T-cell (primary cell): ENCODE results near the gene ACSL4. TPM values are rescaled to one million over a fixed set of nuclear protein-coding genes. Genes with fewer than 3 reads are reported as not detected.
"Not testable (repeated sequence)": the region's sequence is repeated elsewhere in the genome, so short reads cannot be mapped to it uniquely, and the experiment has no call there.

Source experiments
- ATAC-seq, 4 experiments: fragments of 200-7000 bp in 3 of 4; fragments of 150-1000 bp in 1 of 4; cut with Tn5 transposase; replicated peaks in 1 of 4; 1 replicate in 3 of 4; 2 replicates in 1 of 4; pipeline ENCODE4 v1.10.0; 2021; ENCODE audit warnings: moderate library complexity in 3 of 4, mild to moderate bottlenecking in 2 of 4, moderate number of reproducible peaks in 1 of 4
- CTCF ChIA-PET, 2 donors: fragments of 300-600 bp; sonication (Branson Sonifier 250); formaldehyde crosslinking; loops; one replicate each; lab custom pipeline; 2022; ENCODE audit warnings: antibody characterized with exemption in 2 of 2; lab: Charles Lee
- POLR2A ChIA-PET, 2 donors: fragments of 300-600 bp; sonication (Branson Sonifier 250); formaldehyde crosslinking; loops; one replicate each; lab custom pipeline; 2022; ENCODE audit warnings: antibody characterized with exemption in 2 of 2; lab: Charles Lee
- DNase-seq, 35 experiments: peaks; one replicate each; pipeline versions ENCODE4 v3.0.0 to v3.0.0-alpha.2; 2013 to 2023
- H3K27ac ChIP-seq: one replicate; pipeline ENCODE4 v1.5.1; 2013; ENCODE audit warnings: low read length
- H3K27me3 ChIP-seq, 2 experiments: replicated peaks in 1 of 2; 1 replicate in 1 of 2; 2 replicates in 1 of 2; pipeline versions ENCODE4 v1.6.1 to v1.7.0; 2013; ENCODE audit warnings: low read length in 1 of 2, mixed read lengths in 1 of 2; ENCODE audit not compliant: control insufficient read depth in 2 of 2, insufficient read depth in 2 of 2; ENCODE audit errors: extremely low read depth in 1 of 2
- H3K36me3 ChIP-seq, 2 donors: 1 replicate in 1 of 2; 2 replicates in 1 of 2; pipeline versions ENCODE4 v1.6.1 to v1.7.0; 2013; ENCODE audit warnings: low read length in 1 of 2; ENCODE audit not compliant: control insufficient read depth in 2 of 2, insufficient read depth in 1 of 2; ENCODE audit errors: extremely low read depth in 1 of 2
- H3K4me1 ChIP-seq, 2 experiments: 1 replicate in 1 of 2; 2 replicates in 1 of 2; pipeline versions ENCODE4 v1.6.1 to v1.7.0; 2013; ENCODE audit warnings: low read length in 2 of 2, mixed read lengths in 1 of 2; ENCODE audit not compliant: insufficient read depth in 2 of 2, control insufficient read depth in 1 of 2; ENCODE audit errors: extremely low read depth in 1 of 2
- H3K4me3 ChIP-seq, 2 donors: 1 replicate in 1 of 2; 2 replicates in 1 of 2; pipeline versions ENCODE4 v1.5.1 to v1.7.0; 2013; ENCODE audit warnings: mild to moderate bottlenecking in 2 of 2, low read length in 1 of 2, moderate library complexity in 1 of 2; ENCODE audit not compliant: control insufficient read depth in 1 of 2; ENCODE audit errors: extremely low read depth in 1 of 2
- H3K9me3 ChIP-seq: 2 replicates; pipeline ENCODE4 v1.7.0; 2013
- H3K27ac Mint-ChIP-seq, 2 donors: one replicate each; pipeline ENCODE4 v1.8.0; 2020 to 2021; ENCODE audit warnings: mild to moderate bottlenecking in 2 of 2, mixed read lengths in 2 of 2
- H3K27me3 Mint-ChIP-seq, 2 donors: one replicate each; pipeline ENCODE4 v1.8.0; 2021 to 2022; ENCODE audit warnings: mixed read lengths in 2 of 2
- H3K36me3 Mint-ChIP-seq: one replicate; pipeline ENCODE4 v1.8.0; 2021; ENCODE audit warnings: mixed read lengths
- H3K4me1 Mint-ChIP-seq, 3 donors: one replicate each; pipeline ENCODE4 v1.8.0; 2020 to 2022; ENCODE audit warnings: mixed read lengths in 3 of 3, mild to moderate bottlenecking in 1 of 3
- H3K4me3 Mint-ChIP-seq, 3 donors: one replicate each; pipeline ENCODE4 v1.8.0; 2020 to 2022; ENCODE audit warnings: mild to moderate bottlenecking in 3 of 3, mixed read lengths in 3 of 3, moderate library complexity in 3 of 3
- H3K9me3 Mint-ChIP-seq, 3 donors: one replicate each; pipeline ENCODE4 v1.8.0; 2020 to 2022; ENCODE audit warnings: mixed read lengths in 3 of 3
- WGBS: methylation state at CpG from one replicate; pipeline ENCODE4 v1.1.5; 2013; ENCODE audit warnings: missing lambda C conversion rate; ENCODE audit not compliant: insufficient coverage; 5-methylcytosine and 5-hydroxymethylcytosine counted together
- total RNA-seq, 35 experiments: library from RNA in 6 of 35; stranded (reverse) in 6 of 35; fragments of 120-200 nt in 1 of 35; gene quantifications; one replicate each; pipeline versions ENCODE4 v1.2.1 to v1.2.4 and lab custom pipeline; 2013 to 2026

The ACSL4 gene
- total RNA-seq, 5 donors from 2014 or later (not counting 1 experiment from before 2014, with no cell fraction given): 16.0 to 27.3 (median 17.1) TPM

- CTCF ChIA-PET: no interaction called here
- WGBS: 100% methylated on average over 1 of the region's 2 CpGs
- H3K27me3 ChIP-seq: no peaks in the 10 kb centered on the region
These were observed 51.5 kb downstream of the ACSL4 start for GRCh38 chrX:109681475-109682081.

GRCh38 chrX:109679820-109680219 is 53.2 kb downstream of the ACSL4 start:
- peaks cover 27% of the 10 kb centered on the region for H3K36me3 Mint-ChIP-seq
- H3K4me1 Mint-ChIP-seq: peaks cover 2 to 5% (median 2%) of the 10 kb centered on the region in 3 donors
- DNase-seq (no peak), ATAC-seq (no peak)
- no peak overlapping the region for H3K27ac ChIP-seq
- H3K27ac Mint-ChIP-seq: no peak overlapping the region
- H3K4me3 ChIP-seq: no peak overlapping the region
- no peaks in the 10 kb centered on the region for H3K27me3 ChIP-seq
- ChIA-PET POLR2A (no interaction called here), CTCF (no interaction called here)
- H3K9me3 ChIP-seq: no peaks in the 10 kb centered on the region
- H3K36me3 ChIP-seq: peaks cover 0 to 31% of the 10 kb centered on the region in 2 donors
- H3K27me3 Mint-ChIP-seq: peaks cover 0 to 4% of the 10 kb centered on the region in 2 donors
- H3K4me1 ChIP-seq: no peaks in the 10 kb centered on the region
- H3K9me3 Mint-ChIP-seq: no peaks in the 10 kb centered on the region
- no peak overlapping the region for H3K4me3 Mint-ChIP-seq

More at GRCh38 chrX:109681475-109682081, 51.5 kb downstream of the ACSL4 start:
- H3K27me3 Mint-ChIP-seq: peaks cover 0 to 4% of the 10 kb centered on the region in 2 donors
- POLR2A ChIA-PET: interaction anchor here in 1 of 2 donors (0.6 kb wide), 1 partner anchor 222 kb away, joined by 3 read pairs; no protein-coding TSS in a partner anchor
- Histone ChIP-seq H3K4me3 (no peak overlapping the region), H3K4me1 (no peaks in the 10 kb centered on the region), H3K27ac (no peak overlapping the region), H3K36me3 (peaks cover 0 to 23% of the 10 kb centered on the region in 2 donors), H3K9me3 (no peaks in the 10 kb centered on the region)
- H3K27ac Mint-ChIP-seq: no peak overlapping the region
- H3K36me3 Mint-ChIP-seq: peaks cover 17% of the 10 kb centered on the region
- peaks cover 4 to 5% (median 5%) of the 10 kb centered on the region in 3 donors for H3K4me1 Mint-ChIP-seq
- no peaks in the 10 kb centered on the region for H3K9me3 Mint-ChIP-seq
- H3K4me3 Mint-ChIP-seq: no peak overlapping the region
- ATAC-seq: no peak
- DNase-seq: no peak

- peaks cover 0 to 23% of the 10 kb centered on the region in 2 donors for H3K36me3 ChIP-seq
- Mint-ChIP-seq H3K36me3 (peaks cover 25% of the 10 kb centered on the region), H3K4me3 (no peak overlapping the region), H3K9me3 (no peaks in the 10 kb centered on the region), H3K27me3 (peaks cover 0 to 3% of the 10 kb centered on the region in 2 donors), H3K4me1 (no peaks in the 10 kb centered on the region), H3K27ac (no peak overlapping the region)
- H3K27me3 ChIP-seq: no peaks in the 10 kb centered on the region
- no peak overlapping the region for H3K27ac ChIP-seq
- H3K4me3 ChIP-seq: no peak overlapping the region
- no peaks in the 10 kb centered on the region for H3K4me1 ChIP-seq
- DNase-seq (no peak), ATAC-seq (no peak)
- POLR2A ChIA-PET: no interaction called here
- CTCF ChIA-PET: no interaction called here
- H3K9me3 ChIP-seq: no peaks in the 10 kb centered on the region
These were observed 60.8 kb downstream of the ACSL4 start for GRCh38 chrX:109672239-109672638.

GRCh38 chrX:109671170-109671569 is 61.9 kb downstream of the ACSL4 start:
- H3K4me1 Mint-ChIP-seq, H3K9me3 Mint-ChIP-seq, H3K27ac Mint-ChIP-seq, H3K27me3 Mint-ChIP-seq, H3K9me3 ChIP-seq, POLR2A ChIA-PET, ATAC-seq, H3K27ac ChIP-seq, DNase-seq, H3K4me3 Mint-ChIP-seq, H3K27me3 ChIP-seq, H3K4me1 ChIP-seq, CTCF ChIA-PET, H3K4me3 ChIP-seq: not testable (repeated sequence)
- peaks cover 0 to 22% of the 10 kb centered on the region in 2 donors for H3K36me3 ChIP-seq
- 94% methylated on average over 7 of the region's 29 CpGs for WGBS
- peaks cover 24% of the 10 kb centered on the region for H3K36me3 Mint-ChIP-seq

- Histone ChIP-seq H3K9me3 (no peaks in the 10 kb centered on the region), H3K27me3 (no peaks in the 10 kb centered on the region), H3K36me3 (peaks cover 0 to 25% of the 10 kb centered on the region in 2 donors), H3K4me3 (no peak overlapping the region), H3K4me1 (no peaks in the 10 kb centered on the region), H3K27ac (no peak overlapping the region)
- ATAC-seq (no peak), DNase-seq (no peak)
- Mint-ChIP-seq H3K4me1 (no peaks in the 10 kb centered on the region), H3K4me3 (no peak overlapping the region), H3K27me3 (peaks cover 0 to under 1% of the 10 kb centered on the region in 2 donors), H3K9me3 (no peaks in the 10 kb centered on the region), H3K27ac (no peak overlapping the region), H3K36me3 (peaks cover 37% of the 10 kb centered on the region)
- no CpG with 5 or more reads among the region's 5 CpGs for WGBS
- ChIA-PET CTCF (interaction anchor here in 1 of 2 donors (0.5 kb wide), 1 partner anchor 8 kb away, joined by 4 read pairs; no protein-coding TSS in a partner anchor), POLR2A (no interaction called here)
These were observed 65.1 kb downstream of the ACSL4 start for GRCh38 chrX:109667986-109668385.

GRCh38 chrX:109660435-109661143 is 72.5 kb downstream of the ACSL4 start:
- DNase-seq: no peak
- H3K27me3 Mint-ChIP-seq: no peaks in the 10 kb centered on the region
- Histone ChIP-seq H3K4me1 (no peaks in the 10 kb centered on the region), H3K9me3 (no peaks in the 10 kb centered on the region), H3K27ac (no peak overlapping the region), H3K4me3 (no peak overlapping the region), H3K27me3 (no peaks in the 10 kb centered on the region), H3K36me3 (peaks cover 8 to 20% of the 10 kb centered on the region in 2 donors)
- ATAC-seq: no peak
- no CpG with 5 or more reads among the region's 2 CpGs for WGBS
- H3K4me1 Mint-ChIP-seq: no peaks in the 10 kb centered on the region
- H3K36me3 Mint-ChIP-seq: peaks cover 72% of the 10 kb centered on the region
- H3K9me3 Mint-ChIP-seq: peaks cover 3 to 8% (median 4%) of the 10 kb centered on the region in 3 donors
- CTCF ChIA-PET: no interaction called here
- no peak overlapping the region for H3K4me3 Mint-ChIP-seq
- POLR2A ChIA-PET: no interaction called here
- no peak overlapping the region for H3K27ac Mint-ChIP-seq
